Measurements from ENCODE around the gene CYP2W1. TPM values are rescaled to one million over a fixed set of nuclear protein-coding genes. Genes with fewer than 3 reads are reported as not detected.

Gene CYP2W1
- total RNA-seq, 1 donor from 2014 or later, result 15.3 TPM

DNA sequence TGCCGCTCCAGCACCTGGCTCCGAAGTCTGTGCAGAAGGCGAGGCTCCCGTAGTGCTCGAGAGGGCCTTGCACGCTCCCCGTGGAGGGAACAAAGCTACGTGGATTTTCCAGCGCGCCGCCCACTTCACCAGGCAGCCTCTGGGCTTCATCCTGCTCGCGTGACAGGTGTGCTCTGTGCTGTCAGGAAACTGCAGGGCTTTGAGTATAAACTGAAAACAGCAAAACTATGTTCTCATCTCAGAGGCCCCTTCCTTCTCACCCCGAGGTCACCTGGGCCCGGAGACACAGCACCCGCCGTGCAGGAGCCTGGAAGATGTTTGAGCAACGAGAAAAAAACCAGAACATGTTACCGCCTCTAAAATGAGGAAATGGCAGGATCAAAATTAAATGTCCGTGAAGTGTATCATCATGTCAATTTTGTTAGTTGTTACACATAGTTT, 43.8 kb downstream of the CYP2W1 start:
- no peaks in the 10 kb centered on the region for H3K36me3 Mint-ChIP-seq
- H3K4me1 Mint-ChIP-seq (ENCODE audit: unreplicated experiment), result peaks cover 24% of the 10 kb centered on the region
- no peaks in the 10 kb centered on the region for H3K27me3 Mint-ChIP-seq
- peak overlapping the region; percentile 80 for H3K27ac Mint-ChIP-seq
- DNase-seq (ENCODE audit: extremely low spot score, unreplicated experiment), result no peak
- H3K9me3 Mint-ChIP-seq, result no peaks in the 10 kb centered on the region
- TF ChIP-seq, protein P1, sequence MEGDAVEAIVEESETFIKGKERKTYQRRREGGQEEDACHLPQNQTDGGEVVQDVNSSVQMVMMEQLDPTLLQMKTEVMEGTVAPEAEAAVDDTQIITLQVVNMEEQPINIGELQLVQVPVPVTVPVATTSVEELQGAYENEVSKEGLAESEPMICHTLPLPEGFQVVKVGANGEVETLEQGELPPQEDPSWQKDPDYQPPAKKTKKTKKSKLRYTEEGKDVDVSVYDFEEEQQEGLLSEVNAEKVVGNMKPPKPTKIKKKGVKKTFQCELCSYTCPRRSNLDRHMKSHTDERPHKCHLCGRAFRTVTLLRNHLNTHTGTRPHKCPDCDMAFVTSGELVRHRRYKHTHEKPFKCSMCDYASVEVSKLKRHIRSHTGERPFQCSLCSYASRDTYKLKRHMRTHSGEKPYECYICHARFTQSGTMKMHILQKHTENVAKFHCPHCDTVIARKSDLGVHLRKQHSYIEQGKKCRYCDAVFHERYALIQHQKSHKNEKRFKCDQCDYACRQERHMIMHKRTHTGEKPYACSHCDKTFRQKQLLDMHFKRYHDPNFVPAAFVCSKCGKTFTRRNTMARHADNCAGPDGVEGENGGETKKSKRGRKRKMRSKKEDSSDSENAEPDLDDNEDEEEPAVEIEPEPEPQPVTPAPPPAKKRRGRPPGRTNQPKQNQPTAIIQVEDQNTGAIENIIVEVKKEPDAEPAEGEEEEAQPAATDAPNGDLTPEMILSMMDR (conservative IDR thresholded peaks at IDR 0.05), result no peak
- H3K4me3 Mint-ChIP-seq, result peak overlapping the region; percentile 88

GRCh38 chr7:1027242-1028043, 44.5 kb downstream of the CYP2W1 start:
- Mint-ChIP-seq H3K27me3 (no peaks in the 10 kb centered on the region), H3K4me1 (ENCODE audit: unreplicated experiment) (peaks cover 24% of the 10 kb centered on the region), H3K9me3 (no peaks in the 10 kb centered on the region), H3K27ac (peak overlapping the region; percentile 80), H3K4me3 (peak overlapping the region; percentile 88), H3K36me3 (no peaks in the 10 kb centered on the region)
- TF ChIP-seq, protein P1 (conservative IDR thresholded peaks at IDR 0.05), result no peak
- no peak for DNase-seq (ENCODE audit: extremely low spot score, unreplicated experiment)

DNA sequence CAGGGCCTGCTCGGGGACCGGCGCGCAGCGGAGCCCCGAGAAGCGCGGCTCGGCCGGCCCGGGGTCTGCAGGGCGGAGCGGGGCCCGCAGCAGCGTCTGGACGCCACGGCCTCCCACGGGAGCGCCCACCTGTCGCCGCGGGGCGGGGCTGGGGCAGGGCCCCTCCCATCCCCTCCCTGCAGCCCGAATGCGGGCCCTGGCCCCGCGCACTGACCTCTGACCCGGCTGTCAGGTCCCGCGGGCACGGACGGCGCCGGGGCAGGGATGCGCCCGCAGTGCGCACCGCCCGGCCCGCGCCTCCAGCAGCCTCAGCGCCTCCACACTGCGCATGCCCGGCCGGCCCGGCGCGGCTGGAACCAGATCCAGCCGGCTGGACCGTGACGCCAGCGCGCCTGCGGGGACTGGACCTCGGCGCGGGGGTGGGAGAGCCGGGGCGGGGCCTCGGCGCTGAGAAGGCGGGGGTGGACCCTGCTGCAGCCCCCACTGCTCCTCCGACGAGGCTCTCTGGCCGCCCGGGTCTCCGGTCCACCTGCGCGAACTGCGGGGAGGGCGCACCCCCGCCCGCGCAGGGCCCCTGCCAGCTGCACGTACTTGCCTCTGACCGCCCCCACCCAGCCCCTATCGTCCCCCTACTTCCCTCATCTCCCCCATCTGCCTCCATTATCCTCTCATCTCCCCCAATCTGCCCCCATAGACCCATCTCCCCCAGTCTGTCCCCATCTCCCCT, 45.2 kb downstream of the CYP2W1 start:
- no peaks in the 10 kb centered on the region for H3K36me3 Mint-ChIP-seq
- TF ChIP-seq, protein P1 (conservative IDR thresholded peaks at IDR 0.05), result no peak
- H3K4me3 Mint-ChIP-seq, result peak overlapping the region; percentile 84
- H3K4me1 Mint-ChIP-seq (ENCODE audit: unreplicated experiment), result peaks cover 24% of the 10 kb centered on the region
- H3K9me3 Mint-ChIP-seq, result no peaks in the 10 kb centered on the region
- peak; percentile 93 for DNase-seq (ENCODE audit: extremely low spot score, unreplicated experiment)
- peak overlapping the region; percentile 90 for H3K27ac Mint-ChIP-seq
- H3K27me3 Mint-ChIP-seq, result no peaks in the 10 kb centered on the region

DNA sequence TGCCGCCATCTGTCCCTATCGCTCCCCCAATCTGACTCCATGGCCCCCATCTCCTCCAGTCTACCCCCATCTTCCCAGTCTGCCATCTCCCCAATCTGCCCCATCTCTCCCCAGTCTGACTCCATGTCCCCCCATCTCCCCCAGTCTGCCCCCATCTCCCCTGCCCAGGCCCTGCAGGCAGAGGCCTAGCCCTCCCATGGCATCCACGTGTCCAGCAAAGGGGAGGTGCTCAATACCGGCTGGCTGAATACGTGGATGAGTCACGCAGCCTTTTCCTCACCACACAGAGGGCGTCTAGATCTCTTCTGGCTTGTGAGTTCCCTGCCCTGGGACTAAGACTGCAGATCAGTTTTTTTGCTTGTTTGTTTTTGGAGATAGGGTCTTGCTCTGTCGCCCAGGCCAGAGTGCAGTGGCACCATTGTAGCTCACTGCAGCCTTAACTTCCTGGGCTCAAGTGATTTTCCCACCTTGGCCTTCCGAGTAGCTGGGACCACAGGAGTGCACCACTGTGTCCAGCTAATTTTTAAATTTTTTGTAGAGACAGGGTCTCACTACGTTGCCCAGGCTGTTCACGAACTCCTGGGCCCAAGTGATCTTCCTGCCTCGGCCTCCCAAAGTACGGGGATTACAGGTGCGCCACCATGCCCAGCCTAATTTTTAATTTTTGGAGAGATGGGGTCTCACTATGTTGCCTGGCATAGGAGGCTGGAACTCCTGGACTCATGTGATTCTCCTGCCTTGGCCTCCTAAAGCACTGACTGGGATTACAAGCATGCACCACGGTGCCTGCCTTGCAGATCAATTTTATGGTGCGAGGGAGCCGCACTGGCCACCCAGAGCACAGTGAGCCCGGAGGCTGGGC, 46.0 kb downstream of the CYP2W1 start:
- Mint-ChIP-seq H3K27me3 (no peaks in the 10 kb centered on the region), H3K9me3 (no peaks in the 10 kb centered on the region), H3K27ac (peak overlapping the region; percentile 90), H3K4me3 (peak overlapping the region; percentile 84), H3K4me1 (ENCODE audit: unreplicated experiment) (peaks cover 24% of the 10 kb centered on the region), H3K36me3 (peaks cover under 1% of the 10 kb centered on the region)
- TF ChIP-seq, protein P1 (conservative IDR thresholded peaks at IDR 0.05), result no peak
- no peak for DNase-seq (ENCODE audit: extremely low spot score, unreplicated experiment)
